HG02973 (cell line): ENCODE data around the gene IFNW1.

Source experiments
- ATAC-seq: cut with Tn5 transposase; IDR thresholded peaks from one replicate; pipeline ENCODE4 v1.9.1; 2021; ENCODE audit warnings: moderate library complexity; ENCODE audit not compliant: unreplicated experiment

Gene IFNW1

GRCh38 chr9:21110708-21111576 lies 30.7 kb downstream of the IFNW1 start:
- ATAC-seq: peak; percentile 76

- no peak for ATAC-seq
Measured at GRCh38 chr9:21104787-21105186, 36.8 kb downstream of the IFNW1 start.

GRCh38 chr9:21102305-21102704 lies 39.3 kb downstream of the IFNW1 start:
- no peak for ATAC-seq

- ATAC-seq: no peak
Measured at GRCh38 chr9:21097817-21098216, 43.8 kb downstream of the IFNW1 start.

GRCh38 chr9:21096901-21097255 lies 44.8 kb downstream of the IFNW1 start:
- ATAC-seq: no peak

- ATAC-seq: peak; percentile 92
Measured at GRCh38 chr9:21096172-21096900, 45.3 kb downstream of the IFNW1 start.

- ATAC-seq: no peak
Measured at GRCh38 chr9:21095561-21095960, 46.1 kb downstream of the IFNW1 start.
